Activated CD4-positive, alpha-beta T cell treated with anti-CD3 and anti-CD28 coated beads for 36 hours (primary cell): Measurements from ENCODE around the gene SAP25. TPM values are rescaled to one million over a fixed set of nuclear protein-coding genes. Genes with fewer than 3 reads are reported as not detected.
"Not testable (repeated sequence)": the region's sequence is repeated elsewhere in the genome, so short reads cannot be mapped to it uniquely, and the experiment has no call there.

Source experiments
- ATAC-seq: fragments of 200-7000 bp; cut with Tn5 transposase; one replicate; pipeline ENCODE4 v1.10.0; 2021; ENCODE audit warnings: mild to moderate bottlenecking, moderate library complexity
- CTCF ChIA-PET: fragments of 350-600 bp; sonication (Branson Sonifier 250); formaldehyde crosslinking; loops from one replicate; lab custom pipeline; 2021; ENCODE audit warnings: antibody characterized with exemption; lab: Charles Lee
- POLR2A ChIA-PET: fragments of 350-600 bp; sonication (Branson Sonifier 250); formaldehyde crosslinking; loops from one replicate; lab custom pipeline; 2021; ENCODE audit warnings: antibody characterized with exemption, inconsistent platforms; lab: Charles Lee
- DNase-seq: peaks from one replicate; pipeline ENCODE4 v3.0.0-alpha.2; 2020
- H3K27ac Mint-ChIP-seq: one replicate; pipeline ENCODE4 v1.8.0; 2021; ENCODE audit warnings: mixed read lengths
- H3K27me3 Mint-ChIP-seq: one replicate; pipeline ENCODE4 v1.8.0; 2021; ENCODE audit warnings: mixed read lengths
- H3K36me3 Mint-ChIP-seq: one replicate; pipeline ENCODE4 v1.8.0; 2021; ENCODE audit warnings: low read depth, mixed read lengths
- H3K4me1 Mint-ChIP-seq: one replicate; pipeline ENCODE4 v1.8.0; 2021; ENCODE audit warnings: mixed read lengths
- H3K4me3 Mint-ChIP-seq: one replicate; pipeline ENCODE4 v1.8.0; 2021; ENCODE audit warnings: mild to moderate bottlenecking, moderate library complexity, mixed read lengths
- H3K9me3 Mint-ChIP-seq: one replicate; pipeline ENCODE4 v1.8.0; 2021; ENCODE audit warnings: low read depth, mixed read lengths
- intact Hi-C, 2 experiments: fragments of 100-400 bp; cut with DNase I in 1 of 2; cut with micrococcal nuclease in 1 of 2; formaldehyde crosslinking; loops; one replicate each; pipeline versions ENCODE4 v1.14.2 to v1.15.1; 2022 to 2024; cut with DNase I, micrococcal nuclease
- total RNA-seq, 2 experiments: library from RNA; stranded (reverse); gene quantifications; one replicate each; pipeline ENCODE4 v1.2.3, GENCODE V29; 2021

SAP25 gene
- total RNA-seq, 2 experiments from 2014 or later = 9.9 to 13.1 TPM

- Mint-ChIP-seq H3K36me3 (peaks cover 38% of the 10 kb centered on the region), H3K27ac (peak overlapping the region; percentile 99), H3K27me3 (no peaks in the 10 kb centered on the region), H3K4me1 (peaks cover 96% of the 10 kb centered on the region), H3K4me3 (peak overlapping the region; percentile 98), H3K9me3 (no peaks in the 10 kb centered on the region)
- POLR2A ChIA-PET = interaction anchor here (0.9 to 1.6 kb wide), 3 partner anchors 18 to 117 kb away, joined by 3 to 7 read pairs (median 3); partner anchors contain the start of gene ZCWPW1
- intact Hi-C loops = loop anchor here (1.0 to 10.0 kb wide), 9 partner anchors 14 to 531 kb away; partner anchors contain the start of genes TSC22D4 (in 2 of the 2), COPS6 (in 1 of the 2), MEPCE (in 1 of the 2) and MOSPD3 (in 1 of the 2)
- CTCF ChIA-PET = interaction anchor here (0.9 to 2.2 kb wide), 11 partner anchors 9 to 180 kb away, joined by 3 to 20 read pairs (median 4); no protein-coding TSS in a partner anchor
- peak; percentile 78 for ATAC-seq
- DNase-seq = peak; percentile 82
Observed at GRCh38 chr7:100545360-100546128, 28.2 kb downstream of the SAP25 start.

- H3K36me3 Mint-ChIP-seq = peaks cover 36% of the 10 kb centered on the region
Observed at GRCh38 chr7:100544967-100545359, 28.7 kb downstream of the SAP25 start.

GRCh38 chr7:100544386-100544785 lies 29.3 kb downstream of the SAP25 start:
- no peak for ATAC-seq
- H3K4me3 Mint-ChIP-seq = peak overlapping the region; percentile 98
- intact Hi-C loops = loop anchor here (2.0 to 10.0 kb wide), 3 partner anchors 18 to 530 kb away; partner anchors contain the start of genes COPS6 (in 1 of the 2), ZKSCAN1 (in 1 of the 2) and ZNF3 (in 1 of the 2)
- H3K36me3 Mint-ChIP-seq = peaks cover 32% of the 10 kb centered on the region
- POLR2A ChIA-PET = interaction anchor here (0.9 to 1.6 kb wide), 2 partner anchors 17 to 116 kb away, joined by 3 to 7 read pairs; partner anchors contain the start of gene ZCWPW1
- no peak for DNase-seq
- H3K27ac Mint-ChIP-seq = peak overlapping the region; percentile 99
- H3K27me3 Mint-ChIP-seq = no peaks in the 10 kb centered on the region
- H3K9me3 Mint-ChIP-seq = no peaks in the 10 kb centered on the region
- CTCF ChIA-PET = interaction anchor here (0.9 to 2.2 kb wide), 7 partner anchors 15 to 181 kb away, joined by 3 to 20 read pairs (median 4); no protein-coding TSS in a partner anchor
- peaks cover 90% of the 10 kb centered on the region for H3K4me1 Mint-ChIP-seq

More at GRCh38 chr7:100544967-100545359, 28.7 kb downstream of the SAP25 start:
- Mint-ChIP-seq H3K27ac (peak overlapping the region; percentile 99), H3K4me3 (peak overlapping the region; percentile 98), H3K4me1 (peaks cover 95% of the 10 kb centered on the region), H3K9me3 (no peaks in the 10 kb centered on the region), H3K27me3 (no peaks in the 10 kb centered on the region)
- DNase-seq (no peak), ATAC-seq (no peak)
- POLR2A ChIA-PET = interaction anchor here (0.9 to 1.6 kb wide), 2 partner anchors 17 to 116 kb away, joined by 3 to 7 read pairs; partner anchors contain the start of gene ZCWPW1
- intact Hi-C loops = loop anchor here (1.0 to 10.0 kb wide), 9 partner anchors 14 to 530 kb away; partner anchors contain the start of genes COPS6 (in 1 of the 2), MEPCE (in 1 of the 2), MOSPD3 (in 1 of the 2) and TSC22D4 (in 1 of the 2)
- CTCF ChIA-PET = interaction anchor here (0.9 to 2.2 kb wide), 11 partner anchors 10 to 180 kb away, joined by 3 to 20 read pairs (median 4); no protein-coding TSS in a partner anchor

- DNase-seq = no peak
- peaks cover 83% of the 10 kb centered on the region for H3K4me1 Mint-ChIP-seq
- H3K9me3 Mint-ChIP-seq = no peaks in the 10 kb centered on the region
- intact Hi-C loops = loop anchor here in 1 of 2 experiments (10.0 kb wide), 2 partner anchors 459 to 529 kb away; partner anchors contain the start of genes COPS6, ZKSCAN1 and ZNF3
- POLR2A ChIA-PET = no interaction called here
- H3K4me3 Mint-ChIP-seq = peak overlapping the region; percentile 98
- no peak for ATAC-seq
- no peaks in the 10 kb centered on the region for H3K27me3 Mint-ChIP-seq
- H3K27ac Mint-ChIP-seq = peak overlapping the region; percentile 99
- CTCF ChIA-PET = interaction anchor here (1.6 to 2.9 kb wide), 2 partner anchors 16 to 182 kb away, joined by 3 to 21 read pairs; no protein-coding TSS in a partner anchor
- peaks cover 25% of the 10 kb centered on the region for H3K36me3 Mint-ChIP-seq
Observed at GRCh38 chr7:100543586-100543985, 30.1 kb downstream of the SAP25 start.

GRCh38 chr7:100541309-100541708 lies 32.4 kb downstream of the SAP25 start:
- intact Hi-C loops = loop anchor here in 1 of 2 experiments (10.0 kb wide), 2 partner anchors 457 to 527 kb away; partner anchors contain the start of genes COPS6, ZKSCAN1 and ZNF3
- Mint-ChIP-seq H3K4me3 (peak overlapping the region; percentile 98), H3K27ac (peak overlapping the region; percentile 99), H3K4me1 (peaks cover 66% of the 10 kb centered on the region), H3K36me3 (peaks cover 15% of the 10 kb centered on the region)
- not testable (repeated sequence) for H3K9me3 Mint-ChIP-seq, H3K27me3 Mint-ChIP-seq, DNase-seq, ATAC-seq
- ChIA-PET CTCF (interaction anchor here (1.1 to 2.9 kb wide), 5 partner anchors 18 to 72 kb away, joined by 3 to 21 read pairs (median 5); partner anchors contain the start of gene TSC22D4), POLR2A (interaction anchor here (1.3 kb wide), 1 partner anchor 14 kb away, joined by 5 read pairs; no protein-coding TSS in a partner anchor)

- ChIA-PET POLR2A (no interaction called here), CTCF (interaction anchor here (1.2 to 1.3 kb wide), 2 partner anchors 19 to 175 kb away, joined by 5 read pairs; no protein-coding TSS in a partner anchor)
- peak overlapping the region; percentile 98 for H3K4me3 Mint-ChIP-seq
- ATAC-seq (no peak), DNase-seq (no peak)
- H3K36me3 Mint-ChIP-seq = peaks cover 14% of the 10 kb centered on the region
- peaks cover 56% of the 10 kb centered on the region for H3K4me1 Mint-ChIP-seq
- H3K9me3 Mint-ChIP-seq = no peaks in the 10 kb centered on the region
- no peaks in the 10 kb centered on the region for H3K27me3 Mint-ChIP-seq
- intact Hi-C loops = loop anchor here in 1 of 2 experiments (10.0 kb wide), 2 partner anchors 455 to 525 kb away; partner anchors contain the start of genes COPS6, ZKSCAN1 and ZNF3
- H3K27ac Mint-ChIP-seq = peak overlapping the region; percentile 85
Observed at GRCh38 chr7:100540073-100540723, 33.5 kb downstream of the SAP25 start.

GRCh38 chr7:100539436-100540006 lies 34.2 kb downstream of the SAP25 start:
- H3K27ac Mint-ChIP-seq = peak overlapping the region; percentile 95

GRCh38 chr7:100538654-100539435 lies 34.9 kb downstream of the SAP25 start, which contains the start of gene AGFG2:
Gene AGFG2 (plus strand): TSS chr7:100539203. CDS start chr7:100539347, 144 bp downstream.
- ChIA-PET POLR2A (interaction anchor here (0.6 to 1.5 kb wide), 5 partner anchors 21 to 170 kb away, joined by 3 to 8 read pairs (median 4); partner anchors contain the start of genes FBXO24, LRCH4 and MEPCE), CTCF (interaction anchor here (0.7 to 1.7 kb wide), 7 partner anchors 21 to 174 kb away, joined by 3 to 9 read pairs (median 4); partner anchors contain the start of genes FBXO24 and POP7)
- intact Hi-C loops = loop anchor here (1.0 kb wide), 9 partner anchors 12 to 134 kb away; partner anchors contain the start of genes FBXO24 (in 2 of the 2), LRCH4 (in 2 of the 2), GNB2 (in 1 of the 2) and MEPCE (in 1 of the 2)
- Mint-ChIP-seq H3K4me3 (peak within 1 kb of the TSS; percentile 98), H3K4me1 (peaks cover 42% of the 10 kb centered on the region), H3K9me3 (no peaks in the 10 kb centered on the region), H3K27me3 (no peaks in the 10 kb centered on the region), H3K36me3 (peaks cover 13% of the 10 kb centered on the region), H3K27ac (peak within 1 kb of the TSS; percentile 95)
- ATAC-seq = peak; percentile 92
- DNase-seq = peak; percentile 100

More at GRCh38 chr7:100539436-100540006, 34.2 kb downstream of the SAP25 start:
- CTCF ChIA-PET = interaction anchor here (0.7 to 1.7 kb wide), 4 partner anchors 20 to 175 kb away, joined by 3 to 5 read pairs (median 5); partner anchors contain the start of gene FBXO24
- Mint-ChIP-seq H3K27me3 (no peaks in the 10 kb centered on the region), H3K9me3 (no peaks in the 10 kb centered on the region), H3K4me1 (peaks cover 49% of the 10 kb centered on the region), H3K4me3 (peak overlapping the region; percentile 98), H3K36me3 (peaks cover 13% of the 10 kb centered on the region)
- POLR2A ChIA-PET = interaction anchor here (1.2 to 1.5 kb wide), 3 partner anchors 20 to 46 kb away, joined by 3 to 8 read pairs (median 4); partner anchors contain the start of genes FBXO24 and LRCH4
- ATAC-seq = no peak
- DNase-seq = peak; percentile 47
- intact Hi-C loops = loop anchor here (1.0 to 10.0 kb wide), 8 partner anchors 12 to 525 kb away; partner anchors contain the start of genes FBXO24 (in 2 of the 2), LRCH4 (in 2 of the 2), COPS6 (in 1 of the 2) and GNB2 (in 1 of the 2)

GRCh38 chr7:100538348-100538653 lies 35.4 kb downstream of the SAP25 start:
- Mint-ChIP-seq H3K4me3 (peak overlapping the region; percentile 98), H3K27ac (peak overlapping the region; percentile 93), H3K27me3 (no peaks in the 10 kb centered on the region), H3K9me3 (no peaks in the 10 kb centered on the region), H3K4me1 (peaks cover 37% of the 10 kb centered on the region), H3K36me3 (peaks cover 13% of the 10 kb centered on the region)
- intact Hi-C loops = loop anchor here (1.0 kb wide), 3 partner anchors 21 to 102 kb away; partner anchors contain the start of genes PPP1R35 (in 1 of the 2) and TSC22D4 (in 1 of the 2)
- CTCF ChIA-PET = interaction anchor here (0.7 to 1.7 kb wide), 6 partner anchors 20 to 167 kb away, joined by 3 to 9 read pairs (median 4); partner anchors contain the start of gene POP7
- POLR2A ChIA-PET = interaction anchor here (1.2 to 1.5 kb wide), 2 partner anchors 21 to 45 kb away, joined by 3 to 4 read pairs; no protein-coding TSS in a partner anchor
- ATAC-seq (no peak), DNase-seq (no peak)
